Measurements from ENCODE around the gene TPGS1. TPM values are rescaled to one million over a fixed set of nuclear protein-coding genes. Genes with fewer than 3 reads are reported as not detected.

Gene TPGS1
- total and polyA plus RNA-seq, 2 donors (not counting 1 experiment from before 2014, with no cell fraction given): 8.1 to 33.8 TPM

DNA sequence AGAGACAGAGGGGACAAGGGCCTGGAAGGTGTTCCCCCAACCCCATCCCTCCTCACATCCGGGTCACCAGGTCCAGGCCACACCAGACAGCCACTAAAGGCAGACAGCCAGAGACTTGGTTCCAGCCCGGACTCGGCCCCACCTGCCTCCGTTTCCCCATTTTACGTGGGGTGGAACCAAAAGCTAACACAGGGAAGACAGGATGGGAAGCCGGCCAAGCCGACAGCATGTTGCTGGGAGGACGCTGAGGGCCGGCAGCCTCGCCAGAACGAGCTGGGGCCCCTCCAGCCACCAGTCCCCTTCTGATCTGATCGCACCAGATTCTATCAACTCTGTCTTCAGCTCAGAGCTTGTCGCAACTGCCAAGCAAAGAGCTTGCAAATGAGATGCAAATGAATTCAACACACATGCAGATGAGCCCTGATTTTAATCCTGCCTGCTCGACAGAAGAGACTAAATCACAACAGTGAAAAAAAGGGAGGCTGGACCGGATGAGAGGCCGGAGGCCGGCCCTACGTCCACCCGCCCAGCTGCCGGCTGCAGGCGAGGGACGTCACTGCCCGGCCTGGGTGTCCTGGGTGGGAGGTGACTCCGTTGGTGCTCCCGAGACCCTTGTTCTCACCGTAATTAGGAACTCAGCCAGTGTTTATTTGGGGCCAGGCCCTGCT is 28.9 kb upstream of the TPGS1 start:
- H3K27ac Mint-ChIP-seq: no peak overlapping the region

GRCh38 chr19:478976-479375 is 28.3 kb upstream of the TPGS1 start:
- no peaks in the 10 kb centered on the region for H3K36me3 ChIP-seq (replicated peaks in 1 of 2; ENCODE audit: control extremely low read depth in 1 of 2, control insufficient read depth in 1 of 2, extremely low read depth in 1 of 2, insufficient read depth in 2 of 2, low read length in 1 of 2)
- 76% methylated on average over 13 of the region's 14 CpGs for WGBS (ENCODE audit: insufficient coverage)
- CTCF ChIA-PET: no interaction called here
- Mint-ChIP-seq H3K9me3 (ENCODE audit: insufficient read depth) (peaks cover 4% of the 10 kb centered on the region), H3K27me3 (peaks cover 5% of the 10 kb centered on the region), H3K4me3 (no peak overlapping the region), H3K4me1 (peaks cover 4% of the 10 kb centered on the region), H3K27ac (no peak overlapping the region)
- ATAC-seq (ENCODE audit: low read depth) (no peak), DNase-seq (no peak)
- no peaks in the 10 kb centered on the region for H3K27me3 ChIP-seq (replicated peaks in 1 of 4; ENCODE audit: control extremely low read depth in 1 of 4, control insufficient read depth in 3 of 4, insufficient read depth in 4 of 4, low read length in 3 of 4)
- no peak overlapping the region for H3K27ac ChIP-seq (ENCODE audit: low read length in 2 of 2)
- no peak overlapping the region for H2AFZ ChIP-seq (ENCODE audit: insufficient read depth, low read depth, low read length, poor library complexity, severe bottlenecking)
- H4K20me1 ChIP-seq (ENCODE audit: control insufficient read depth, insufficient read depth, low read length, poor library complexity, severe bottlenecking): no peaks in the 10 kb centered on the region
- H3K79me2 ChIP-seq (ENCODE audit: control insufficient read depth, insufficient read depth, low read length): no peaks in the 10 kb centered on the region
- no peak for TF ChIP-seq EZH2 (IDR thresholded peaks at IDR 0.05; ENCODE audit: borderline replicate concordance, insufficient read depth, low read depth, low read length, poor library complexity, severe bottlenecking)
- TF ChIP-seq, protein P1, sequence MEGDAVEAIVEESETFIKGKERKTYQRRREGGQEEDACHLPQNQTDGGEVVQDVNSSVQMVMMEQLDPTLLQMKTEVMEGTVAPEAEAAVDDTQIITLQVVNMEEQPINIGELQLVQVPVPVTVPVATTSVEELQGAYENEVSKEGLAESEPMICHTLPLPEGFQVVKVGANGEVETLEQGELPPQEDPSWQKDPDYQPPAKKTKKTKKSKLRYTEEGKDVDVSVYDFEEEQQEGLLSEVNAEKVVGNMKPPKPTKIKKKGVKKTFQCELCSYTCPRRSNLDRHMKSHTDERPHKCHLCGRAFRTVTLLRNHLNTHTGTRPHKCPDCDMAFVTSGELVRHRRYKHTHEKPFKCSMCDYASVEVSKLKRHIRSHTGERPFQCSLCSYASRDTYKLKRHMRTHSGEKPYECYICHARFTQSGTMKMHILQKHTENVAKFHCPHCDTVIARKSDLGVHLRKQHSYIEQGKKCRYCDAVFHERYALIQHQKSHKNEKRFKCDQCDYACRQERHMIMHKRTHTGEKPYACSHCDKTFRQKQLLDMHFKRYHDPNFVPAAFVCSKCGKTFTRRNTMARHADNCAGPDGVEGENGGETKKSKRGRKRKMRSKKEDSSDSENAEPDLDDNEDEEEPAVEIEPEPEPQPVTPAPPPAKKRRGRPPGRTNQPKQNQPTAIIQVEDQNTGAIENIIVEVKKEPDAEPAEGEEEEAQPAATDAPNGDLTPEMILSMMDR (IDR thresholded peaks at IDR 0.05): no peak
- peaks cover 0 to 6% of the 10 kb centered on the region in 2 donors for H3K4me1 ChIP-seq (ENCODE audit: control insufficient read depth in 2 of 2, insufficient read depth in 2 of 2, low read length in 2 of 2)
- POLR2A ChIA-PET: no interaction called here
- H3K4me3 ChIP-seq (ENCODE audit: control extremely low read depth in 1 of 5, extremely low read depth in 1 of 5, insufficient read depth in 1 of 5, low read depth in 2 of 5, low read length in 4 of 5): no peak overlapping the region
- no peak overlapping the region for H3K9ac ChIP-seq (ENCODE audit: low read length)
- intact Hi-C loops (cut with micrococcal nuclease): no loop called here
- H3K4me2 ChIP-seq (replicated peaks; ENCODE audit: low read depth, low read length, poor library complexity, severe bottlenecking): no peak overlapping the region
- peaks cover 0 to 18% (median 0%) of the 10 kb centered on the region in 3 donors for H3K9me3 ChIP-seq (ENCODE audit: control extremely low read depth in 1 of 3, control insufficient read depth in 2 of 3, insufficient read depth in 1 of 3, low read length in 2 of 3)

More for the DNA sequence above, 28.9 kb upstream of the TPGS1 start:
- Histone ChIP-seq H3K27ac (ENCODE audit: low read length in 2 of 2) (no peak overlapping the region), H3K9ac (ENCODE audit: low read length) (no peak overlapping the region), H4K20me1 (ENCODE audit: control insufficient read depth, insufficient read depth, low read length, poor library complexity, severe bottlenecking) (no peaks in the 10 kb centered on the region), H3K4me3 (ENCODE audit: control extremely low read depth in 1 of 5, extremely low read depth in 1 of 5, insufficient read depth in 1 of 5, low read depth in 2 of 5, low read length in 4 of 5) (no peak overlapping the region), H3K36me3 (replicated peaks in 1 of 2; ENCODE audit: control extremely low read depth in 1 of 2, control insufficient read depth in 1 of 2, extremely low read depth in 1 of 2, insufficient read depth in 2 of 2, low read length in 1 of 2) (no peaks in the 10 kb centered on the region), H3K27me3 (replicated peaks in 1 of 4; ENCODE audit: control extremely low read depth in 1 of 4, control insufficient read depth in 3 of 4, insufficient read depth in 4 of 4, low read length in 3 of 4) (no peaks in the 10 kb centered on the region), H3K4me1 (ENCODE audit: control insufficient read depth in 2 of 2, insufficient read depth in 2 of 2, low read length in 2 of 2) (peaks cover 0 to 6% of the 10 kb centered on the region in 2 donors), H3K4me2 (replicated peaks; ENCODE audit: low read depth, low read length, poor library complexity, severe bottlenecking) (no peak overlapping the region), H2AFZ (ENCODE audit: insufficient read depth, low read depth, low read length, poor library complexity, severe bottlenecking) (no peak overlapping the region), H3K79me2 (ENCODE audit: control insufficient read depth, insufficient read depth, low read length) (no peaks in the 10 kb centered on the region), H3K9me3 (ENCODE audit: control extremely low read depth in 1 of 3, control insufficient read depth in 2 of 3, insufficient read depth in 1 of 3, low read length in 2 of 3) (peaks cover 0 to 18% (median 0%) of the 10 kb centered on the region in 3 donors)
- ChIA-PET POLR2A (no interaction called here), CTCF (no interaction called here)
- Mint-ChIP-seq H3K9me3 (ENCODE audit: insufficient read depth) (peaks cover 4% of the 10 kb centered on the region), H3K27me3 (peaks cover 5% of the 10 kb centered on the region), H3K4me3 (no peak overlapping the region), H3K4me1 (peaks cover 4% of the 10 kb centered on the region)
- 88% methylated on average over 26 of the region's 26 CpGs for WGBS (ENCODE audit: insufficient coverage)
- no peak for TF ChIP-seq EZH2 (IDR thresholded peaks at IDR 0.05; ENCODE audit: borderline replicate concordance, insufficient read depth, low read depth, low read length, poor library complexity, severe bottlenecking)
- TF ChIP-seq, protein P1 (IDR thresholded peaks at IDR 0.05): no peak
- ATAC-seq (ENCODE audit: low read depth) (no peak), DNase-seq (no peak)
- intact Hi-C loops (cut with micrococcal nuclease): no loop called here
